Neuron (in vitro differentiated cells): ENCODE results near the gene HSPG2.

ENCODE experiments used
- H2AFZ ChIP-seq: one replicate; pipeline ENCODE4 v1.6.1; 2013; ENCODE audit warnings: low read depth, mild to moderate bottlenecking, inconsistent platforms, low read length, moderate library complexity
- H3K27me3 ChIP-seq: one replicate; pipeline ENCODE4 v1.6.1; 2013; ENCODE audit warnings: low read length; ENCODE audit not compliant: insufficient read depth
- H3K36me3 ChIP-seq: one replicate; pipeline ENCODE4 v1.6.1; 2013; ENCODE audit warnings: low read length; ENCODE audit not compliant: insufficient read depth
- H3K4me1 ChIP-seq: one replicate; pipeline ENCODE4 v1.6.1; 2013; ENCODE audit warnings: low read length; ENCODE audit not compliant: insufficient read depth
- H3K4me3 ChIP-seq: 2 replicates; pipeline ENCODE4 v1.5.1; 2013; ENCODE audit warnings: mild to moderate bottlenecking, low read length, moderate library complexity
- H3K9me3 ChIP-seq: one replicate; pipeline ENCODE4 v1.6.1; 2013; ENCODE audit warnings: low read length

The HSPG2 gene

DNA sequence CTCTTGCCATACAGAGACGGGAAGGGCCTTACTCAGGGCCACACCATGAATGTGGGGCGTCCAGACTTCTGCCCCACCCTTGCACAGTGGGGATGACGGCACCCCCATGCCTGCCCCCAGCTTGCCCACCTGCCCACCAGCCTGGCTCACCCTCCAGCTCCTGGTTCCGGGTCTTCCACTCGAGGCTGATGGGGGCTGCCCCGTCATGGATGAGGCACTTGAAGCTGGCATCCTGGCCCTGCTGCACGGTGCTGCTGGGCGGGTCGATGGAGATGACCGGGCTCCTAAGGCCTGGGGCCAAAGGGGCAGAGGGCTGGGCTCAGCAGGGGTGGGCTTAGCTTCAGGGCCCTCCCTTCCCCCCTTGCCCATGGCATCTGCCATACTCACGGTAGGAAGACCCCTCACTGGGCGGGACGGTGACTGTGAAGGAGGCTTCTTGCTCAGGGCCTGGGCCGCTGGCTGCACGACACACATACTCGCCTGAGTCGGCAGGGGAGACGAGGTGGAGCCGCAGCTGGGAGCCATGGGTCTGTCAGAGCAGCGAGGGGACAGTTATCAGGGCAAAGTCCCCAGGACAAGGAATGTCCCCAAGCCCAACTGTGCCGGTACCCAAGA lies 95.2 kb downstream of the HSPG2 start:
- Histone ChIP-seq H3K9me3 (no peaks in the 10 kb centered on the region), H3K4me3 (no peak overlapping the region), H3K27me3 (no peaks in the 10 kb centered on the region), H3K4me1 (no peaks in the 10 kb centered on the region), H2AFZ (no peak overlapping the region), H3K36me3 (peaks cover 28% of the 10 kb centered on the region)

DNA sequence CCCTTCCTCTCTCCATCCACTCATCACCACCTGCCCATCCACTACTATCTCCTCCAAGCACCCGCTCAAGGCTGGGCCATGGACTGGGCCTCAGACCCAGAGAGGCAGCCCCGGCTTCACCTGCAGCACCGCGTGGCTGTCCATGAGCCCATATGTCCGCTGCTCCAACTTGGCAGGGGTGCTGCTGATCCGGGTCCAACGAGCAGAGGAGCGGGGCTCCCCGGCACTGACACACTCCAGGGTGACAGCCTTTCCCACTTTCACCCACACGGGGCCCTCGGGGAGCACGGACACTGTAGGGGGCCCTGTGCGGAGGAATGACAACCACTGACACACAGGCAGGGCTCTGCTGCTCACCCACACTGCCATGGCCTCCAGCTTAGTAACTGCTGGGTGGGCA lies 96.1 kb downstream of the HSPG2 start:
- Histone ChIP-seq H3K9me3 (no peaks in the 10 kb centered on the region), H2AFZ (no peak overlapping the region), H3K4me1 (no peaks in the 10 kb centered on the region), H3K4me3 (no peak overlapping the region), H3K27me3 (no peaks in the 10 kb centered on the region), H3K36me3 (peaks cover 33% of the 10 kb centered on the region)

DNA sequence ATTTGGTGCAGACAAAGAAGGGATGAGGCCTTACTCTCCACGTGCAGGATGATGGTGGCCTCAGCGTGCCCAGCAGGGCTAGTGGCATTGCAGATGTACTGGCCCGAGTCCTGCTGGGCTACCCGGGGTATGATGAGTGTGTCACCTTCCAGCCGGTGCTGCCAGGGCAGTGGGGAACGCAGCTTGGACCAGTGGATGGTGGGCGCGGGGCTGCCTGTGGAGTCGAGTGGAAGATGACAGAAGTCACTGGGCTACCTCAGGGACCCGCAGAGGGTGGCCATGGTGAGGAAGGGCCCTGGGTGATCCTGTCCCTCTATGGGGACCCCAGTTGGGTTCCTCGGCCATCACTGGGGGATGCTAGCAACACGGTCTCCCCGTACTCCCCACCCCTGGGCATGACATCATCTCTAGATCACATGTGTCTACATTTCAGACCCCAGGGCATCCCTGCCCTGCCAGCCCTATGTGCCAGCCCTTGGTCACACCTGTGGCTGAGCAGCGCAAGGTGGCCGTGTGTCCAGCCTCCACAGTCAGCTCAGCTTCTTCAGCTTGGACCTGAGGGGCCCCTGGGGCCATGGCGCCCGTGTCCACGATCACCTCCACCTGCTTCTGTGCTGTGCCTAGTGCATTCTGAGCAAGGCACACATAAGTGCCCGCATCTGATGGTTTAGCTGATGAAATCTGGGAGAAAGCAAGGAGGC lies 97.6 kb downstream of the HSPG2 start:
- H2AFZ ChIP-seq = no peak overlapping the region
- H3K36me3 ChIP-seq = peaks cover 45% of the 10 kb centered on the region
- H3K4me1 ChIP-seq = no peaks in the 10 kb centered on the region
- H3K27me3 ChIP-seq = no peaks in the 10 kb centered on the region
- H3K9me3 ChIP-seq = peaks cover 9% of the 10 kb centered on the region
- no peak overlapping the region for H3K4me3 ChIP-seq

DNA sequence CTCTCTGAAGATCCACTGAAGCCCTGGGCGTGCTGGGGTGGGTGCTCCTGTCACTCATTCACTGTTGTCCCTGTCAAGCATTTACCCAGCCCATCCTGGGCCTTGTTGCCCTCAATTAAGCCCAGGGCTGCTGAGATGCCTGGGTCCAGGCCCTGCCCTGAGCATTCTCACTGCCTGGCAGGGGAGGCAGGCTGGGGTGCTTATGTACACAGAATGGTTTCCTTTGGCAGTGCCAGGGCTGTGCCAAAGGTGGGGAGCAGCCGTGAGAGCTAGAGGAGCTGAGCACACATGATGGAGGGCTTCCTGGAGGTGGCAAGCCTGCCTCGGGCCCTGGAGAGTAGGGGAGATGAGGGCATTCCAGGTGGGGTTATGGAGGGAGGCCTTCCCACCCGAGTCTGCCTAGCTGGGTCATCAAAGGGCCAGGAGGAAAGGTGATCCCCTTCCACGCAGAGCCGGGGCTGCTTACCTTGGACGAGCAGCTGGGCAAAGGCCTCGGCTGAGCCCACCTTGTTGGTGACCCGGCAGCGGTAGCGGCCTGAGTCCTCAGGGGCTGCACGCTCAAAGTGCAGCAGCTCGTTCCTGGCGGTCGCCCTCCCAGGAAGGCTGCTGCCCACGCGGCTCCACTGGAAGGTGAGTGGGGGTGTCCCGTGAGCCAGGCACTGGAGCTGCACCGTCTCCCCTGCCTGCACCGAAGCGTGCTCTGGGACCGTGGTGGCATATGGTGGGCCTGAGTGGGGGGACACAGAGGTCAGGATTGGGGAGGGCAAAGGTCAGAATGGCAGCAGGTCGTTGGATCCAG lies 98.6 kb downstream of the HSPG2 start:
- no peaks in the 10 kb centered on the region for H3K4me1 ChIP-seq
- peaks cover 54% of the 10 kb centered on the region for H3K36me3 ChIP-seq
- peaks cover 18% of the 10 kb centered on the region for H3K9me3 ChIP-seq
- H2AFZ ChIP-seq = no peak overlapping the region
- no peaks in the 10 kb centered on the region for H3K27me3 ChIP-seq
- H3K4me3 ChIP-seq = no peak overlapping the region

DNA sequence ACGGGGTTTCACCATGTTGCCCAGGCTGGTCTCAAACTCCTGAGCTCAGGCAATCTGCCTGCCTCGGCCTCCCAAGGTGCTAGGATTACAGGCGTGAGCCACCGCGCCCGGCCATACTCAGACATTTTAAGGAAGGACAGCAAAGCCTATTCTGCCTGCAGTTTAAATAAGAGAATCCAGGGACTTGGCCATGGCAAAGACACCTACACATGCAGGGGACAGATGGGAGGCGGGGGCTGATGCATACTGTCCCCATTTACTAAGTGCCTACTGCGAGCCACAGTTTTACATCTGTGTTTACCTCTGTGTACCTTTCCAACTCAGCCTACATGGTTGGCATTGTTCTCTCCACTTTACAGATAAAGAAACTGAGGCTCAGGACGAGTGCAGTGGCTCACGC lies 99.6 kb downstream of the HSPG2 start:
- Histone ChIP-seq H3K4me1 (no peaks in the 10 kb centered on the region), H2AFZ (no peak overlapping the region), H3K9me3 (peaks cover 23% of the 10 kb centered on the region), H3K4me3 (no peak overlapping the region), H3K36me3 (peaks cover 64% of the 10 kb centered on the region), H3K27me3 (no peaks in the 10 kb centered on the region)

DNA sequence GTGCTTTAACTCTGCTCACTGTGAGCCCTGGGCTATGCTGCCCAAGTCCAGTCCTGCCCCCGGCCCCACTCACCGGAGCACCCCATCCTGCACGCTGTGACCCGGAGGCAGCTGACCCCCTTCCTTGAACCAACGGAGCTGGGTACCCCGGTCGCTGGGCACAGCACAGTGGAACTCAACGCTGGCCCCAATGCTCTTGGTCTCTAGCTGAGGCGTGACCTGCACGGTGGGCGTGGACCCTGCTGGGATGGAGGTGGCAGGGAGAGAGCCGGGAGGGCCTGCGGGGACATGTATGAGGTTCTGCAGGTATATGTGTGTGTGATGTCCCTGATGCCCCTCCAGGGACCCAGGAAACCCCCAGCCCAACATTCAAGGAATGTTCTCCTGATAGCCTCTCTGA lies 100.4 kb downstream of the HSPG2 start:
- Histone ChIP-seq H3K27me3 (no peaks in the 10 kb centered on the region), H3K4me3 (no peak overlapping the region), H2AFZ (no peak overlapping the region), H3K36me3 (peaks cover 59% of the 10 kb centered on the region), H3K9me3 (peaks cover 23% of the 10 kb centered on the region), H3K4me1 (no peaks in the 10 kb centered on the region)

DNA sequence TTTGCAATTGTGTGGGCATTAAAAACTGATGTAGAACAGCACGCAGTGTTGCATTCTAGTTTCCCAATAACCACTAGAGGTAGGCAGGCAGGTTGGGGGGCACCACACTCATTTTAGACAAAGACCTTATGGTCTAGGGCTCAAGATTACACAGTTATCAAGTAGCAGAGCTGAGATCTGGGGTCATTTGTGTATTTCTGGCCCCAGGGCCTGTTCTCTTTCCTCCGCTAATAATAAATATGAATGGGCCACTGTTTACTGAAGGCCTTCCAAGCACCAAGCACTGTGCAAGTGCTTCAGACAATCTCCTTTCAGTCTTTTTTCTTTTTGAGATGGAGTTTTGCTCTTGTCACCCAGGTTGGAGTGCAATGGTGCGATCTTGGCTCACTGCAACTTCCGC lies 101.1 kb downstream of the HSPG2 start:
- Histone ChIP-seq H3K4me1 (no peaks in the 10 kb centered on the region), H3K9me3 (peaks cover 23% of the 10 kb centered on the region), H3K4me3 (no peak overlapping the region), H2AFZ (no peak overlapping the region), H3K27me3 (no peaks in the 10 kb centered on the region), H3K36me3 (peaks cover 59% of the 10 kb centered on the region)

DNA sequence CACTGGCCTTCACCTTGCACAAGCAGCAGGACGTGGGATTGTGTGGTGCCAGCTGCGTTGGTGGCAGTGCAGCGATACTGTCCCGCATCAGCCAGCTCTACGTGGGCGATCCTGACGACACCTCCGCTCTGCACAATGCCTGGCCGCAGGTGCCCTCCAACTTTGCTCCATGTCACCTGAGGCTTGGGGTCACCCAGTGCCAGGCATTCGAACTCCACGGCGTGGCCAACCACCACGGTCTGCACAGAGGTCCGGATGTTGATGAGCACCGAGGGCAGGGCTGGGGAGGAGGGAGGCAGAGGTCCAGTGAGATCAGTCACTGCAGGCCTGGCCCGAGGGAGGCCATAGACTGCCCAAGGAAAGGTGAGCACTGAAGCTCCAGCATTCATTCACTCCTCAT lies 102.4 kb downstream of the HSPG2 start:
- Histone ChIP-seq H3K36me3 (peaks cover 62% of the 10 kb centered on the region), H3K4me3 (no peak overlapping the region), H3K9me3 (peaks cover 23% of the 10 kb centered on the region), H3K27me3 (no peaks in the 10 kb centered on the region), H3K4me1 (no peaks in the 10 kb centered on the region), H2AFZ (no peak overlapping the region)

DNA sequence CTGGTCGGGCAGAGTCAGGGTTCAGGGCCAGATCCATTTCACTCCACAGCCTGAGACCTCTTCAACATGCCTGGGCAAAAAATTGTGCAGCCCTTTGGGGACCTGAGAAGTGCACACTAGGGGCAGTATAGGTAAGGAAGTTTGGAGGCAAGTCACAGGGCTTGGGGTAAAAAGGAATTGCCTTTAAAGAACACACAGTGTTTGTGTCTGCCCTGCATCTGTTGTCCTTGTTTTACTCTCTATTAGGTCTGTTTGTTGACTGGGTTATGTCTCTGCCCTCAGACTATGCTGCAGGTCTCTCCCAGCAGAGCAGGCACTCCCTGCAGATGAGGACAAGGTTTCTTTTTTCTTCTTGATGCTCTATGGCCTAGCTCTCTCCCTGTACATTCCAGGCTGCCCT lies 103.0 kb downstream of the HSPG2 start:
- Histone ChIP-seq H3K4me3 (no peak overlapping the region), H3K27me3 (no peaks in the 10 kb centered on the region), H2AFZ (no peak overlapping the region), H3K4me1 (no peaks in the 10 kb centered on the region), H3K9me3 (peaks cover 23% of the 10 kb centered on the region), H3K36me3 (peaks cover 61% of the 10 kb centered on the region)

DNA sequence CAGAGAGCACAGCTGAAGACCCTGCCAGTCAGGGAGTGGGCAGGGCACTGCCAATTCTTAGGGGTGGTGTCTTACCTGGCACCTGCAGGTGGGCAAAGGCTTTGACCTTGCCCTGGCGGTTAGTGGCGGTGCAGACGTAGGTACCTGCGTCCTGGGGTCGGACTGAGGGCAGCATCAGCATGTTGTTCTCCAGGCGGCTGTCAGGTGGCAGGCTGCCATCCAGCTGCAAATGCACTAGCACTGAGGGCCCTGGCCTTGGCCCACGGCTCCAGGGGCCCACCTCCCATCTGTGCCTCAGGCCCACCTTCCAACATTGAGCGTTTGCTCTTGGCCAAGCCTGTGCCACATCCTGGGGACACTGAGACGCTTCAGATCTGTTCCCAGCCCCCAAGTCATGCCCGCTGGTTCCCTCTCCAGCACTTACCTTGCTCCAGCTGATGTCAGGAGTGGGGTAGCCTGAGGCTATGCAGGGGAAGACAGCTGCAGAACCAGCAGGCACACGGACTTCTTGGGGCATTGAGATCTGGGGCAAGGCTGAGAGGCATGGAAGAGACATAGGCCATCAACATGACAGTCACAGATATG lies 103.6 kb downstream of the HSPG2 start:
- H3K9me3 ChIP-seq = peaks cover 23% of the 10 kb centered on the region
- H3K4me3 ChIP-seq = no peak overlapping the region
- H2AFZ ChIP-seq = no peak overlapping the region
- H3K27me3 ChIP-seq = no peaks in the 10 kb centered on the region
- H3K36me3 ChIP-seq = peaks cover 57% of the 10 kb centered on the region
- H3K4me1 ChIP-seq = no peaks in the 10 kb centered on the region

DNA sequence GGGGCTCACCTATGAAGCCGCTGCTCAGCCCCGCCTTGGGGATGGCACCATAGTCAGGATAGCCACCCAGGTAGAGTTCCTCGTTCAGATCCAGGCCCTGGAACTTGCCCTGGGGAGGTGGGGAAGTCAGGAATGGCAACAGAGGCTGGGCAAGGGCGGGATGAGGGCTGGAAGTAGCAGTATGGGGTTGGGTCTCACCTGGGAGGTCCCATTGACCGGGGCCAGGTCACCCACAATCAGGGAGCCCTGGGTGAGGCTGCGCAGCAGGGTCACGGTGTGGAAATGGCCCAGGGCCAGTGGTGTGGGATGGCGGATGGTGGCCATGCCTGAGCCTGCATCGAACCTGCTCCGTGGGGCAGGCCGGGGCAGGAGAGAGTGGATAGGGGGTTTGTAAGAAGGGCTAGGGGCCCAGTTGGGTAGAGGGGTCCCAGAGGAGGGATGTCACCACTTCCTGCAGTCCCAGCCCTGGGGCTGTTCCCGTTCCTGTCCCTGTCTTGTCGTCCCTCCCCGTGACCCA lies 105.6 kb downstream of the HSPG2 start:
- Histone ChIP-seq H3K27me3 (no peaks in the 10 kb centered on the region), H3K4me1 (no peaks in the 10 kb centered on the region), H3K4me3 (no peak overlapping the region), H2AFZ (no peak overlapping the region), H3K36me3 (peaks cover 58% of the 10 kb centered on the region), H3K9me3 (peaks cover 23% of the 10 kb centered on the region)

DNA sequence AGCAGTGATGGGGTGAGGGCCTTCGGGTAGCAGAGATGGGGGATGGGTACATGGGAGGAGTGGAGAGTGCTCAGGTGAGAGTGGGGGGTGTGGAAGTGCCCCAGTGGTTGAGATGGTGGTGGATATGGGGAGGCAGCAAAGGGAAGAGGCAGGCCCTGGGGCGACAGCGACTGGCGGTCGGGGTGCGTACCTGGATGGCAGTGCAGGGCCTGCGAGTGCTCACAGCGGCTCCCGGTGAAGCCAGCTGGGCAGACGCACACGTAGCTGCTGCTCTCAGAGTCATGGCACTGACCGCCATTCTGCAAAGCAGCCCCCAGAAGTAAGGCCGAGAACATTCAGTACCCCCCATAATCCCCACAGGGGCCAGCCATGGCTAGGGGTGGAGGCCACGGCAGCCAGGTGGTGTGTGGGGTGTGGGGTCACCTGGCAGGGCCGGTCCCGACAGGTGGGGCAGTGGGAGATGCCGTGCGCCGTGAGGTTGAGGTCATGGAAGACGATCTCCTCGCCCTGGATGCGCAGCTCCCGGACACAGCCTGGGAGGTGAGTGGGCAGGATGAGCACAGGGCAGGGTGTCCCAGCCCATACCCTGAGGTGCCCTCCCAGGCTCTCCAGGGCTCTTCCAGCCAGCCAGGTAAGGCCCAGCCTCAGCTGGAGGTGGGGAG lies 106.2 kb downstream of the HSPG2 start:
- H3K36me3 ChIP-seq = peaks cover 55% of the 10 kb centered on the region
- H3K4me1 ChIP-seq = no peaks in the 10 kb centered on the region
- H3K9me3 ChIP-seq = peaks cover 23% of the 10 kb centered on the region
- no peak overlapping the region for H2AFZ ChIP-seq
- H3K27me3 ChIP-seq = no peaks in the 10 kb centered on the region
- no peak overlapping the region for H3K4me3 ChIP-seq
